Prostate gland (tissue), 2 donors: ENCODE data around the gene MRPL11.

Experiments
- POLR2A ChIP-seq: fragments of 450-650 bp; IDR thresholded peaks from one replicate; pipeline ENCODE4 v1.6.1; 2016; ENCODE audit warnings: antibody characterized with exemption, mild to moderate bottlenecking
- POLR2AphosphoS5 ChIP-seq: sonication (generic); formaldehyde crosslinking; IDR thresholded peaks from one replicate; pipeline ENCODE4 v1.6.1; 2017; ENCODE audit warnings: antibody characterized with exemption
- TF ChIP-seq, protein P1 (sequence below), 4 experiments: fragments of 200-600 bp in 2 of 4; fragments of 450-650 bp in 2 of 4; sonication (generic) in 2 of 4; IDR thresholded peaks; 1 replicate in 3 of 4; 2 replicates in 1 of 4; pipeline ENCODE4 v1.5.1; 2016 to 2019; ENCODE audit warnings: antibody characterized with exemption in 4 of 4, mild to moderate bottlenecking in 2 of 4, moderate library complexity in 2 of 4

- TF ChIP-seq POLR2AphosphoS5, result no peak
- TF ChIP-seq, protein P1, sequence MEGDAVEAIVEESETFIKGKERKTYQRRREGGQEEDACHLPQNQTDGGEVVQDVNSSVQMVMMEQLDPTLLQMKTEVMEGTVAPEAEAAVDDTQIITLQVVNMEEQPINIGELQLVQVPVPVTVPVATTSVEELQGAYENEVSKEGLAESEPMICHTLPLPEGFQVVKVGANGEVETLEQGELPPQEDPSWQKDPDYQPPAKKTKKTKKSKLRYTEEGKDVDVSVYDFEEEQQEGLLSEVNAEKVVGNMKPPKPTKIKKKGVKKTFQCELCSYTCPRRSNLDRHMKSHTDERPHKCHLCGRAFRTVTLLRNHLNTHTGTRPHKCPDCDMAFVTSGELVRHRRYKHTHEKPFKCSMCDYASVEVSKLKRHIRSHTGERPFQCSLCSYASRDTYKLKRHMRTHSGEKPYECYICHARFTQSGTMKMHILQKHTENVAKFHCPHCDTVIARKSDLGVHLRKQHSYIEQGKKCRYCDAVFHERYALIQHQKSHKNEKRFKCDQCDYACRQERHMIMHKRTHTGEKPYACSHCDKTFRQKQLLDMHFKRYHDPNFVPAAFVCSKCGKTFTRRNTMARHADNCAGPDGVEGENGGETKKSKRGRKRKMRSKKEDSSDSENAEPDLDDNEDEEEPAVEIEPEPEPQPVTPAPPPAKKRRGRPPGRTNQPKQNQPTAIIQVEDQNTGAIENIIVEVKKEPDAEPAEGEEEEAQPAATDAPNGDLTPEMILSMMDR (IDR thresholded peaks at IDR 0.05), result no peak
- TF ChIP-seq POLR2A, result no peak
Observed at GRCh38 chr11:66413167-66413566, 25.5 kb downstream of the MRPL11 start.
